Activated naive CD4-positive, alpha-beta T cell treated with anti-CD3 and anti-CD28 coated beads, Interleukin-2, amount 50 U/mL, for 24 hours (primary cell): Measurements from ENCODE around the gene DKK3.

ENCODE experiments used
- H3K27ac Mint-ChIP-seq: one replicate; pipeline ENCODE4 v1.8.0; 2021; ENCODE audit warnings: mild to moderate bottlenecking, mixed read lengths
- H3K27me3 Mint-ChIP-seq: one replicate; pipeline ENCODE4 v1.8.0; 2021; ENCODE audit warnings: mixed read lengths
- H3K36me3 Mint-ChIP-seq: one replicate; pipeline ENCODE4 v1.8.0; 2021; ENCODE audit warnings: mixed read lengths
- H3K4me1 Mint-ChIP-seq: one replicate; pipeline ENCODE4 v1.8.0; 2021; ENCODE audit warnings: mixed read lengths
- H3K4me3 Mint-ChIP-seq: one replicate; pipeline ENCODE4 v1.8.0; 2021; ENCODE audit warnings: mild to moderate bottlenecking, mixed read lengths
- H3K9me3 Mint-ChIP-seq: one replicate; pipeline ENCODE4 v1.8.0; 2021; ENCODE audit warnings: mixed read lengths

The DKK3 gene

DNA sequence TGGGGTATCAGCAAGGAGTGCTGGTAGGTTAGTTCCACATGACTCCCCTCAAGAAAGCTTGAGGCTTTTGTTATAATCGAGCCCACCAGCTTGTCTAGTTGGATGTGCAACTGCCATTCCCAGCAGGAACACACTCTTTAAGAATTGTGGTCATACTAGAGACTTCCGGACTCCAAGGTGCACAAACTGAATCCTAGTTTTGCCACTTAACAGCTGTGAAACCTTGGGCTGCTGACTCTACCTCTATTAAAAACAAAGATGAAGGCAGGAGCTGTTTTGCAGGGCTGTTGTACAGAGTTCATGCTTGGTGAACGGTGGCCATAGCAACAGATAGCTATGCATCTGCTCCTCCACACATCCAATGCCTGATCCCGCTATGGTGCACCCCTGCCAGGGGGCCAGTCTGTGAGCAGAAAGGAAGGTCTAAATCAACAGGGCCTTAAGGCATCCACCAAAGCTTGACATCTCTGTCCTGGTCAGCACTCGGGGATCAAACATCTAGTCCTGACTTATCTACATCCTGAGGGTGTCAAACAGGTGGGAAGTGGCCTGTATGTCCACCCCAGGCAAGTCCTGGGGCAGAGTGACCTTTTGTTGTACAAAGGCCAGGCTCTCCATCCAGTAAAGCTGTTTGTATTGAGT is 36.4 kb downstream of the DKK3 start:
- Mint-ChIP-seq H3K4me3 (no peak overlapping the region), H3K27ac (no peak overlapping the region), H3K36me3 (no peaks in the 10 kb centered on the region), H3K27me3 (no peaks in the 10 kb centered on the region), H3K9me3 (no peaks in the 10 kb centered on the region), H3K4me1 (no peaks in the 10 kb centered on the region)

DNA sequence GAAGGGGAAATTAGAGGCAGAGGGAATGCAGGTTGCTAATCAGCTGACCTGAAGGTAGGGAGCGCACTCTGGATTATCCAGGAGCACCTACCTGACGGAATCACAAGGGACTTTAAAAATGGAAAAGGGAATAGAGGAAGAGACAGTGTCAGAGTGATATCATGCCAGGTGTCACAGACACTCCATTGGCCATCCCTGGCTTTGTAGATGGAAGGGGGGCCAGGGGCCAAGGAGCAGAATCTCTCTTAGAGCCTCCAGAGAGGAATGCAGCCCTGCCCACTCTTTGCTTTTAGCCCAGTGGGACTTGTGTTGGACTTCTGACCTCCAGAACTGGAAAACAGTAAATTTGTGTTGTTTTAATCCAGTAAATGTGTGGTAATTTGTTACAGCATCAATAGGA is 37.9 kb downstream of the DKK3 start:
- H3K27me3 Mint-ChIP-seq = no peaks in the 10 kb centered on the region
- H3K4me3 Mint-ChIP-seq = no peak overlapping the region
- no peak overlapping the region for H3K27ac Mint-ChIP-seq
- no peaks in the 10 kb centered on the region for H3K9me3 Mint-ChIP-seq
- H3K4me1 Mint-ChIP-seq = no peaks in the 10 kb centered on the region
- H3K36me3 Mint-ChIP-seq = no peaks in the 10 kb centered on the region

DNA sequence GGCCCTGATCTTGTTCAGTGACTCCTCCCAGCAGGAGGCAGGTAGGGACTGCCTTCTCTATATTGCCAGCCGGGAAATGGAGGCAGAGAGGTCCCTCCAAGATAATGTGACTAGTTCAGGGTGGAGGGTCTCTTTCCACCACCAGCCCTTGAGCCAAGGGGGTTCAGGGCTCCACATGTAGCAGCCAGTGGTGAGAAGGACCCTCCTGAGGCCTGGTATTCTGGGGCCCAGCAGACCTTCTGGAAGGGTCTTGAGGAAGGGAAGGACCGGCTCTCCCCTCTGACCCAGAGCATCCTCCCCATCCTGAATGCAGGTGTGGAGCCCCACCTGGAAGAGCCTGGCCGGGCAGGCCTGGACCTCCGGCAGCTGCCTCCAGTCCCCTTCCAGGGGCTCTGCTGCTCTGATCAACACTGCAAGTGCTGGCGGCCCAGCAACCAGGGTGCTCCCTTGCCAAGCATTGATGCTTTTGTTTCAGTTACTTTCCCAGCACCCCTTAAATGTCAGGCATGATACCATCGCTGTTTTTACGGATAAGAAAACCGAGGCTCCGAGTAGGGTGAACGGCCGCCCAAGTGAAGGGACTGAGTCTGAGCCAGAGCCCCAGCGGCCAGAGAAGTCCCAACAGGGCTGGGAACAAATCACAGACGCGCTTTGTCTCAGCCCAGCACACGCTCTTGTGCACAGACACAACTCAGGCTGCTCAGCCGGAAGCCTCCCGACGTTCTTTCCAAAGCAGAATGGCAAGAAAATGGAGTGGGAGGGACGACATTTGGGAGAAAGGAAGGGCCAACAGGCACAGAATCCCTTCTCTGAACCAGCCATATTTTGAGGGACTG is 38.8 kb downstream of the DKK3 start:
- Mint-ChIP-seq H3K27me3 (no peaks in the 10 kb centered on the region), H3K4me3 (no peak overlapping the region), H3K4me1 (no peaks in the 10 kb centered on the region)

DNA sequence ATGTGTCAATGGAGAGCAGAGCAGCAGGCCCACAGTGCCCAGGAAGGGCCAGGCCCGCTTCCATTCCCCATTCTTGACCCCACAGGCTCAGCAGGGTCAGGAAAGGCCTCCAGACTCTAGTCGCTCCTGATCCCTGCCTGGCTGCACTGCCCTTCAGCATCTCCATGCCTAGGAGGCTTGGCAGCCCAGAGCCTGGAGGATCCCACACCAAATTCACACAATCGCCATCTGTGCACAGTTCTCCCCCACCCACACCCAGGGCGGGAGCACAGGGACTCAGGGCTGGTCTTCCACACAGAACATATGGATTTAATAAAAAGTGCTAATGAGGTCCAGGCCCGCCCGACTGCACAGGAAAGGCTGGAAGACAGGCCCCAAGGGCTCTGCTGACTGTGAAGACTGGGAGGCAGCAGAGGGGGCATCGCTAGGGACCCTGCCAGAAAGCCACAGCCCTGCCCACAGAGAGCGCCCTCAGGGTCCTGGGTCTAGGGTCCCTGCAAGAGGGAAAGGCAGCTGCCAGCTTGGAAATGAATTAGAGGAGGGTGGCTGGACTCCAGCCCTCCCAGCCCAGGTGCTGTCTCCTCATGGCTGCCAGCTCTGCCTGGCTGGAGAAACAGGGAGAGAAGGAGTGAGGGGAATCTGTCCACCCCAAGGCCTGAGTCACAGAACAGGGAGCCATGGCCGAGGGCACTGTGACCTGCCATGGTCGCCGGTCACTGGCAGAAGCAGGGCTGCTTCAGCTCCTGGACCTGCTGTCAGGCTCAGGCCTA is 39.7 kb downstream of the DKK3 start:
- Mint-ChIP-seq H3K4me1 (no peaks in the 10 kb centered on the region), H3K4me3 (no peak overlapping the region), H3K27ac (no peak overlapping the region), H3K27me3 (no peaks in the 10 kb centered on the region), H3K9me3 (no peaks in the 10 kb centered on the region), H3K36me3 (no peaks in the 10 kb centered on the region)

More for the DNA sequence above, 38.8 kb downstream of the DKK3 start:
- Mint-ChIP-seq H3K36me3 (no peaks in the 10 kb centered on the region), H3K9me3 (no peaks in the 10 kb centered on the region), H3K27ac (no peak overlapping the region)

DNA sequence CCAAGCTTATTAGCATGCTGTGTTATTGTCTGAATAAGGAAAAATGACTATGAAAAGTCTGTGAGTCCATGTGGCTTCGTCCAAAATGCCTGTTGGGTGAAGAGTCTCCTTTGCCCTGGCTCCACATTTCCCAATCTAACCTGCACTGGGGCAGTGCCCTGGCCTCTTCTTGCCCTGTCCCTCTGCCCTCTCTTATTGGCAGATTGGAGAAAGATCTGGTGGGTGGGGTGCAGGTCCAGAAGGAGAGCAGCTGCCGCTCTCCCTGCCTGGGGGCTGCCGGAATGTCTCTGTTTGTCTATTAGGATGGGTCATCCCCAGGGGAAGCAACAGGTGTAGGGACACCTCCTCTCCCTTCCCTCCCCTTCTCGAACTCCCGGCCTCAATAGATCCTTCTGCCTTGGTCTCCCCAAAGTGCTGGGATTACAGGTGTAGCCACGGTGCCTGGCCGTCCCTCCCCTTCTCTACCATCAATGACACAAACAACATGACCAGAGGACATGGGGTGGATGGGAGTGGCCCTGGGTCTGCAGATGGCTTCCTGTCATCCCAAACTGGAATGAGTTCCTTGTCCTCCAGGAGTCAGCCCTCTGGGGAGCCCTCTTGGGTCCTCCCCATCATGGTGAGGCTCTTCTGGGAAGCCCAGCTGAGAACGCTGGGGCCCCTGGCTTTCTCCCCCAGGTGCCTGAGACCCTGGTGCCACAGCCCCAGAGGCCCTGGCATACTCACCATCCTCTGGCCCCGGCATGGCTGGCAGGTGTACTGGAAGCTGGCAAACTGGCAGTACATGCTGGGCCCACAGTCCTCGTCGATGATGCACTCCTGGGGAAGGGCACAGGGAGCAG is 40.5 kb downstream of the DKK3 start:
- Mint-ChIP-seq H3K27me3 (no peaks in the 10 kb centered on the region), H3K4me3 (no peak overlapping the region), H3K36me3 (no peaks in the 10 kb centered on the region), H3K27ac (no peak overlapping the region), H3K9me3 (no peaks in the 10 kb centered on the region), H3K4me1 (no peaks in the 10 kb centered on the region)

DNA sequence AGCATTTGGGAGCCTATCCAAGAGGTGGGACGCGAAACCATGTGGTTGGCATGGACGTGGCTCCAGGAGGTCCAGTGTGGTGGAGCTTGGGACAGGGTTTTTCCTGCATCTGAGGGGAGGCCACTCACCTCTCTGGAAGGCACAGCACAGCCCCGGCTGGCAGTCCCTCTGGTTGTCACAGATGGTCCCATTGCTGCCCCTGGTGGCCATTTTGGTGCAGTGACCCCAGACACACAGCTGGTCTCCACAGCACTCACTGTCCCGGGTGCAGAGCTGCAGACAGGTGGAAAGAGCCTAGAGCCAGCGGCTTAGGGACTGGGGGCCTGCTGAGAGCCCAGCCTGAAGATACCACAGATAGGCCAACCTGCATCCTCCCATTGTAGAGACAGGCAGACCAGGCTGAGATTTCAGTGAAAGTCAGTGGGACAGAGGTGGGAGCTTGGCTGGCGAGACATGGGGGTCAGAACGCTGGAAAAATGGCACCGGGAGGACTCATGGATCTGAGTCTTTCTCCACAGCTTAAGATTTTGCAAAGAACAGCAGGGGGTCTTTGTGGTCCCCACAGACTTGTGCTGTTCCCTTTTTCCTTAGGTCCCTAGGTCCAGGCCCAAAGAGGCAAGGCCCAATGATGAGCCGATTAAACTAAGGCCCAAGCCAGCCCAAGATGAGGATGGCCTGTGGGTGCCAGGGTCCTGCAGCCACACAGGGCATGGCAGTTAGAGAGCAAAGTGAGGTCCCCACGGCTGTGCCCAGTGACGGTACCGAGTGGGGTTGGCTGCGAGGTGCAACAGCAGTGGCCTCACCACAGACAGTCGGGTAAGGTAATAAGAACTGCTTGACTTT is 41.4 kb downstream of the DKK3 start:
- no peak overlapping the region for H3K4me3 Mint-ChIP-seq
- H3K27me3 Mint-ChIP-seq = no peaks in the 10 kb centered on the region
- peaks cover 4% of the 10 kb centered on the region for H3K4me1 Mint-ChIP-seq
- H3K9me3 Mint-ChIP-seq = no peaks in the 10 kb centered on the region
- no peaks in the 10 kb centered on the region for H3K36me3 Mint-ChIP-seq
- no peak overlapping the region for H3K27ac Mint-ChIP-seq

DNA sequence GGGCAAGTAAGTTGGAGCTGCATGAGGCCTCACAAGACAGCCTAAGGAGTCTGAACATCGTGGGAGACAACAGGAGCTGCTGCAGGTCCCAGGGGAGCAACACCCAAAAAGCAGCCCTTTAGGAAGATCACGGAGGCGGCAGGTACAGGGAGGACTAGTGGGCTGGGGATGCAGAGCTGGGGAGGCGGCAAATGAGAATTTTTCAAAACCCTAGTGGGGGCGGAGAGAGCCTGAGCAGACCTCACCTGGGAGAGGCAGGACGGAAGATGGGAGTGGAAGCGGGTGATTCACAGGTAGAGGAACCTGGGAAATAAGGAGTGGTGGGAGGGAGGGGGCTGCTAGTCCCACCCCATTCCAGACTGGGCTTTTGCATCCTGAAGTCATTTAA is 42.1 kb downstream of the DKK3 start:
- no peaks in the 10 kb centered on the region for H3K27me3 Mint-ChIP-seq
- H3K4me1 Mint-ChIP-seq = peaks cover 7% of the 10 kb centered on the region
- no peak overlapping the region for H3K4me3 Mint-ChIP-seq
- no peaks in the 10 kb centered on the region for H3K9me3 Mint-ChIP-seq
- peak overlapping the region; percentile 78 for H3K27ac Mint-ChIP-seq
- no peaks in the 10 kb centered on the region for H3K36me3 Mint-ChIP-seq

DNA sequence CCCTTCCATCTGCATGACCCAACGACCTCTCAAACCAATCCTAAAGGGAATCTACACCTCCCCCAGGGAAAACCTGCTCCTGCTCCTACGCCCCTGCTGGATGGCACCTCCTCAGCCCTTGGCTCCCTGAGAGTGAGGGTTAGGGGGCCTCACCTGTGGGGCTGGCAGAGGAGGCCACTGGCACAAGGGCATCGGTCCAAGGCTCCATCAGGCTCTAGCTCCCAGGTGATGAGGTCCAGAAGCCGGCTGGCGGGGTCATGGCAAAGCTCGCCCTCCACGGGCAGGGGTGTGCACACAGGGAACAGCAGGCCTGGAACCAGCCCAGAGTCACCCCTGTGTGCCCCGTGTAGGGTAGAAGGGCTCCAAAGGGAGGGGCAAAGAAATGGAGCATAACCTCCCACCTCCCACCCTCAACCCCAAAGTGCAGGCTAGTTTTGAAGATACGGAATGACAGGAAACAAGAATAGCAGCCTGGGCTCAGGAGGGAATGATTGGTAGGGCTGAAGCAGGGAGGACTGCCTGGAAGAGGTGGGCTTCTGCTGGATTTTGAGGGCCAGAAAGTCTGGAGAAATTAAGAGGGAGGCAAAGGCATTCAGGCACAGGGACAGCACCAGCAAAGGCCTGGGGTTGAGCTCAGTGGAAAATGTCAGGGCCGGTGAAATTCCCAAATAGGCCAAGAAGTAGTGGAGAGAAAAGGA is 42.6 kb downstream of the DKK3 start:
- Mint-ChIP-seq H3K9me3 (no peaks in the 10 kb centered on the region), H3K27ac (no peak overlapping the region), H3K4me3 (no peak overlapping the region), H3K36me3 (no peaks in the 10 kb centered on the region), H3K4me1 (peaks cover 13% of the 10 kb centered on the region), H3K27me3 (no peaks in the 10 kb centered on the region)

DNA sequence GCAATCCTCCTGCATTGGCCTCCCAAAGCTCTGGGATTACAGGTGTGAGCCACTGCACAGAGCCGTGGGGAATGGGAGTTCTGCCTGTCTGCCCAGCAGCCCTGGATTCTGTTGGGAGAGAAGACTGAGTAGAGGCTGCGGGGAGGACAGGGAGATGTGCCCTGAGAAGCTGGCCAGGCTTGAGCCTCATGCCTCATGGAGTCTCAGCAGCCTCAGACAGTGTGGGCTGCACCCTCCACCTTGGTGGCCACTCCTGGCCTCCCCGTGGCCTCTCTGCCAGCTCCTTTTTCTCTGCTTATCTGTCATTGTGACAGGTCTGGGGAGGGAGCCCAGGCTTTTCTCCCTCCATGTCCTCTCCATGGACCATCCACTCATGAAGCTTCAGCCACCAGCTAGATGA is 43.2 kb downstream of the DKK3 start:
- Mint-ChIP-seq H3K27me3 (no peaks in the 10 kb centered on the region), H3K4me1 (peaks cover 19% of the 10 kb centered on the region), H3K36me3 (no peaks in the 10 kb centered on the region), H3K27ac (no peak overlapping the region), H3K4me3 (no peak overlapping the region), H3K9me3 (no peaks in the 10 kb centered on the region)

DNA sequence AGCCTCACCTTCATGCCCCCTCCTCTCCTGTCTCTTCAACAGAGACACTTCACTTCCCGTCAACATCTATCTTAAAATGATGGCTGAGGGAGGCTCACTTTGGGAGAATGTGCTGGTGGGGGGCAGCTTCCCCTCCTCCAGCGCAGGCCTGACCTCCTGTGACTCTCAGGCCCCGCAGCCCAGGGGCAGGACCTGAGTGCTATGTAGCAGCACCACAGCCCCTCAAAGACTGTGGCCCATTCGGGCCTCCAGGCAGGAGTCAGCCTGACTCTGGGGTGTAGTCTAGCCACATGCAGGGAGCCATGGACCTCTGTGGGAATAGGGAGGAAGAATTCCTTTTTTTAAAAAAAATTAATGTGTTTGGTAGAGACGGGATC is 43.7 kb downstream of the DKK3 start:
- Mint-ChIP-seq H3K36me3 (no peaks in the 10 kb centered on the region), H3K4me3 (no peak overlapping the region), H3K27ac (no peak overlapping the region), H3K9me3 (no peaks in the 10 kb centered on the region), H3K27me3 (no peaks in the 10 kb centered on the region), H3K4me1 (peaks cover 23% of the 10 kb centered on the region)

DNA sequence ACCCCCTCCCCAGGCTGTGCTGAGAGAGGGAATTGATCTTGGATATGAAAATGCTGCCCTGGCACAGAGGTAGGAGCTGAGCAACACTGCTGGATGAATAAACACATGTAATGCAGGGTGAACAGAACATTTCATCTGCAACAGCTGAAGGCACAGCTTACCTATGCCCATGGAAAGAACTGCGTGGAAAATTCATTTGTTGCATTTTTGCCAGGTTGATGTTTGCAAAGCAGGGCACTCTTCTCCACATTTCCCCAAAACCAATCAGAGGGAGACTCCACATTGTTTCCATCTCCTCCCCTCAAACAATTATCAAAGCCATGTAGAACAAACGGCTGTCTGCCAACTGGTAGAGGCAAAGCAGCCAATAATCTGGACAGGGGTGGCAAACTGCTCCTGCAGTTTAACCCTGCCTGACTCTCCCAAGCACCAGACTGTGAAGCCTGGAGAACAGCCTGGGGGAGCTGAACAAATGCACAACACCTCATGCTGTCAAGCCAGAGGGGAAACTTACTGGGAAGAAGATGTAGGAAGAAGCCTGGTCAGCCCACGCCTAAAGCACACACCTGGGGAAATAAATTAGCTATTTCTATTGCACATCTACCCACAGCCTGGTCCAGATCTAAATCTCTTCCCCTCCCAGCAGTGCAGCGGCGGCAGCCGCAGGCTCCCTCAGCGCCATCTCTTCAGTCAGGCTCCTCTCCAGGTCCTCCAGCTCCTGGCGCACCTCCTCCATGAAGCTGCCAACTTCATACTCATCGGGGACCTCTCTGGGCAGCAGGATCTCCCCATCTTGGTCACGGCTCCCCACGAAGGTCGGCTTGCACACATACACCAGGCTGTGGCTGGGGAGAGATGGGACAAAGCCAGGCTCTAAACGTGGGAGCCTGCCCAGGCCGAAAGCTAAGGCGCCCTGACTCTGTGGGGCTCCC is 44.3 kb downstream of the DKK3 start:
- no peaks in the 10 kb centered on the region for H3K27me3 Mint-ChIP-seq
- H3K27ac Mint-ChIP-seq = no peak overlapping the region
- peaks cover 30% of the 10 kb centered on the region for H3K4me1 Mint-ChIP-seq
- H3K36me3 Mint-ChIP-seq = no peaks in the 10 kb centered on the region
- no peak overlapping the region for H3K4me3 Mint-ChIP-seq
- H3K9me3 Mint-ChIP-seq = no peaks in the 10 kb centered on the region

DNA sequence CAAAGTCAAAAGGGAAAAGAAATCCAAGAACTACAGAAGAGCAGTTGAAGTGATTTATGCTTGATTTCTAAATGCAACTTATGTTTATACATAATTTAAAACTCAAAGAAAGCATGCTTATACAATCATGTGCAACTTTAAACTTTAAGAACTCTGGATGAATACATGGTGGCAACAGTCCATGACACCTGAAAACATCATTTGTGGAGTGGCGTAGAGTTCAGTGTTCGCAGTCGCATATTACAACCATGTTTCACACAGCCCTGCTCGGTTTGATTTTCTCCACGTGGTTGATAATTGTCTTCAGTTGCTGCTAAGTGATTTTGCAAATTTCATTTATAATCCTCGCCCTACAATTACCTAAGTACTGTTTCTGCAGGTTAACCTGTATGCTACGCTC is 45.4 kb downstream of the DKK3 start:
- H3K27me3 Mint-ChIP-seq = no peaks in the 10 kb centered on the region
- H3K9me3 Mint-ChIP-seq = no peaks in the 10 kb centered on the region
- H3K27ac Mint-ChIP-seq = no peak overlapping the region
- H3K36me3 Mint-ChIP-seq = no peaks in the 10 kb centered on the region
- H3K4me3 Mint-ChIP-seq = no peak overlapping the region
- H3K4me1 Mint-ChIP-seq = peaks cover 30% of the 10 kb centered on the region

DNA sequence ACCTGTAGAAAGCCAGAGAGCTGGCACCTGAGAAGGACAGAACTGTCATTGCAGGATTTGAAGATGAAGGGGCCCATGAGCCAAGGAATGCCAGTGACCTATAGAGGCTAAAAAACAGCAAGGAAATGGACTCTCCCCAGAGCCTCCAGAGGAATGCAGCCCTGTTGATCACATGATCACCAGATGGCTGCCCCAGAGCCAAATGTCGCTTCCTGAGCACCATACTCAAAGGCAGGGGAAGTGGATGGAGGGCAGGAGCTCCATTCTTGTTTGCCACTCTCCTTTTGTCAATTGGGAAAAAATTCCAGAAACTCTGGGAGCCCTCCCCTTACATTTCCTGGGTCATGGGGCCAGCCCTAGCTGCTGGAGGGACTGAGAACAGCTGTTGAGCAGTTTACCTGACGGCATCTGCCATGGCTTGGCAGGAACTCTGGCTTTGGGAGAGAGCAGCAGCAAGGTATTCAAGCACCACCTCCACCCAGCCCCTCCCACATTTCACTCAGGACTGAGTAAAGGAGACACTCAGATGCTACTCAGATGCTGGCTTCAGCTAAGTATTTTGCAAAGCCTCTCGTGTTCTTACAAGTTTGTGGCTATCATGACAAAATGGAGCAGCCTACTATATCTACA is 46.9 kb downstream of the DKK3 start:
- no peaks in the 10 kb centered on the region for H3K27me3 Mint-ChIP-seq
- H3K4me1 Mint-ChIP-seq = peaks cover 30% of the 10 kb centered on the region
- no peak overlapping the region for H3K27ac Mint-ChIP-seq
- H3K4me3 Mint-ChIP-seq = no peak overlapping the region
- no peaks in the 10 kb centered on the region for H3K36me3 Mint-ChIP-seq
- H3K9me3 Mint-ChIP-seq = no peaks in the 10 kb centered on the region
